ENCODE results near the gene PEX11B. TPM values are rescaled to one million over a fixed set of nuclear protein-coding genes. Genes with fewer than 3 reads are reported as not detected.
A peak's percentile ranks its signal among the peaks of the same experiment; 100 is the strongest.

PEX11B gene
- total RNA-seq, 4 donors from 2014 or later = 8.8 to 38.9 (median 27.0) TPM

GRCh38 chr1:145956361-145956760, 37.8 kb upstream of the PEX11B start:
- Histone ChIP-seq H3K36me3 (no peaks in the 10 kb centered on the region), H3K4me3 (peak overlapping the region in 3 of 4 donors; percentile 62 to 80 (median 64)), H3K9me3 (no peaks in the 10 kb centered on the region), H3K4me1 (peaks cover 14 to 64% (median 41%) of the 10 kb centered on the region in 4 donors), H3K27ac (peak overlapping the region; percentile 86 to 96 (median 92)), H3K27me3 (peaks cover 26% of the 10 kb centered on the region)
- intact Hi-C loops (cut with DNase I; ENCODE audit: low total_unique reads) (no loop called here), in situ Hi-C loops (cut with MboI; ENCODE audit: low pct_ligation_motif_present in 1 of 4, low pct_unique_long_range_greater_than_20kb in 1 of 4, low sequenced_read_pairs in 3 of 4) (no loop called here)
- TF ChIP-seq POLR2AphosphoS5 (IDR thresholded peaks at IDR 0.05) (no peak), POLR2A (IDR thresholded peaks at IDR 0.05) (no peak), CTCF (IDR thresholded peaks at IDR 0.05) (no peak), EP300 (IDR thresholded peaks at IDR 0.05; ENCODE audit: low read depth) (no peak)
- no peak for DNase-seq

DNA sequence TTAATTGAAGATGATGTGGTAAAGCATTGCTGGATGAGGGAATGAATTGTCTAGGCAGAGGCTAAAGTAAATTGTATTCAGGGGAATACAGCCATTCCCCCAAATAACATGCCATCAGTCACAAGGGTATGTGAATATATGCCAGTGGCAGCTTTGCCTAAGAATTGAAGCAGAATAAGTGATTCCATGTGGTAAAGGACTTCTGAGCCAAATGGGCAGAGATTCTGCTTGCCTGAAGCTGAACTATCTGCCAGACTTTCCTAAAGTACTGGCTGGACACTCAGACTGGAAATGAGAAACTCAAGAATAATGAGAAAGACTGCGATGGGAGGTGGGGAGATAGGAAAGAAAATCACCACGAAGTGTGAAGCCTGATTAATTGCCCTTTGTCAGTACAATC, 36.9 kb upstream of the PEX11B start:
- Histone ChIP-seq H3K4me3 (peak overlapping the region in 1 of 4 donors; percentile 64), H3K9me3 (no peaks in the 10 kb centered on the region), H3K27ac (peak overlapping the region; percentile 86 to 96 (median 92)), H3K36me3 (no peaks in the 10 kb centered on the region), H3K4me1 (peaks cover 12 to 58% (median 33%) of the 10 kb centered on the region in 4 donors), H3K27me3 (peaks cover 16% of the 10 kb centered on the region)
- intact Hi-C loops (cut with DNase I; ENCODE audit: low total_unique reads) (no loop called here), in situ Hi-C loops (cut with MboI; ENCODE audit: low pct_ligation_motif_present in 1 of 4, low pct_unique_long_range_greater_than_20kb in 1 of 4, low sequenced_read_pairs in 3 of 4) (no loop called here)
- DNase-seq = no peak
- TF ChIP-seq EP300 (IDR thresholded peaks at IDR 0.05; ENCODE audit: low read depth) (no peak), POLR2A (IDR thresholded peaks at IDR 0.05) (no peak), POLR2AphosphoS5 (IDR thresholded peaks at IDR 0.05) (no peak), CTCF (IDR thresholded peaks at IDR 0.05) (no peak)
- 59 to 80% methylated on average over 2 of the region's 2 CpGs for WGBS, 2 donors (ENCODE audit: low coverage in 1 of 2)

DNA sequence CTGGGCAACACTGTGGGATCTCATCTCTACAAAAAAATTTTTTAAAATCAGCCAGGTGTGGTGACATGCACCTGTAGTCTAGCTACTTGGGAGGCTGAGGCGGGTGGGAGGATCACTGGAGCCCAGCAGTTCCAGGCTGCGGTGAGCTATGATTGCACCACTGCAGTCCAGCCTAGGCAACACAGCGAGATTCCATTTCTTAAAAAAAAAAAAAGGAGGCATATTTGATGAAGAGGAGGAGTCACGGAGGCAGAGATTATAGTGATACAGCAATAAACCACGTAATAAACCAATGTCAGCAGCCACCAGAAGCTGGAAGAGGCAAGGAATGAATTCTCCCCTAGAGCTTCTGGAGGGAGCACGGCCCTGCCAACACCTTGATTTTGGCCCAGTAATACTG, 35.3 kb upstream of the PEX11B start:
- Histone ChIP-seq H3K4me3 (no peak overlapping the region), H3K27me3 (peaks cover under 1% of the 10 kb centered on the region), H3K9me3 (no peaks in the 10 kb centered on the region), H3K36me3 (no peaks in the 10 kb centered on the region), H3K4me1 (peaks cover 12 to 49% (median 32%) of the 10 kb centered on the region in 4 donors), H3K27ac (no peak overlapping the region)
- DNase-seq = no peak
- in situ Hi-C loops (cut with MboI; ENCODE audit: low pct_ligation_motif_present in 1 of 4, low pct_unique_long_range_greater_than_20kb in 1 of 4, low sequenced_read_pairs in 3 of 4) (no loop called here), intact Hi-C loops (cut with DNase I; ENCODE audit: low total_unique reads) (no loop called here)
- 51 to 63% methylated on average over 2 to 6 of the region's 6 CpGs for WGBS, 2 donors (ENCODE audit: low coverage in 1 of 2)
- no peak for TF ChIP-seq CTCF (IDR thresholded peaks at IDR 0.05)
- TF ChIP-seq POLR2A (IDR thresholded peaks at IDR 0.05) = no peak
- no peak for TF ChIP-seq POLR2AphosphoS5 (IDR thresholded peaks at IDR 0.05)
- no peak for TF ChIP-seq EP300 (IDR thresholded peaks at IDR 0.05; ENCODE audit: low read depth)

DNA sequence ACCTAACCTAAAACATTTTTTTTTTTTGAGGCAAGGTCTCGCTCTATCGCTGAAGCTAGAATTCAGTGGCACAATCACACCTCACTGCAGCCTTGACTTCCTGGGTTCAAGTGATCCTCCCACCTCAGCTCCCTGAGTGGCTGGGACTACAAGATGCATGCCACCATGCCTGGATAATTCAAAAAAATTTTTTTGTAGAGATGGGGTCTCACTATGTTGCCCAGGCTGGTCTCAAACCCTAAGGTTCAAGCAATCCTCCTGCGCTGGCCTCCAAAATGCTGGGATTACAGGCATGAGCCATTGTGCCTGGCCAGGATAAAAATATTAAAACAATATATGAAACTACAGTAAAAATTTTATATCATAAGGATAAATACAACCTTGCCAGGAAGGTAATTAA, 34.4 kb upstream of the PEX11B start:
- 100% methylated on average over 3 of the region's 3 CpGs for WGBS, 2 donors (ENCODE audit: low coverage in 1 of 2)
- Histone ChIP-seq H3K27me3 (no peaks in the 10 kb centered on the region), H3K4me3 (no peak overlapping the region), H3K9me3 (no peaks in the 10 kb centered on the region), H3K36me3 (no peaks in the 10 kb centered on the region), H3K27ac (no peak overlapping the region), H3K4me1 (peaks cover 7 to 42% (median 26%) of the 10 kb centered on the region in 4 donors)
- no peak for DNase-seq
- TF ChIP-seq CTCF (IDR thresholded peaks at IDR 0.05) = no peak
- no peak for TF ChIP-seq POLR2A (IDR thresholded peaks at IDR 0.05)
- no peak for TF ChIP-seq EP300 (IDR thresholded peaks at IDR 0.05; ENCODE audit: low read depth)
- no peak for TF ChIP-seq POLR2AphosphoS5 (IDR thresholded peaks at IDR 0.05)
- in situ Hi-C loops (cut with MboI; ENCODE audit: low pct_ligation_motif_present in 1 of 4, low pct_unique_long_range_greater_than_20kb in 1 of 4, low sequenced_read_pairs in 3 of 4) (no loop called here), intact Hi-C loops (cut with DNase I; ENCODE audit: low total_unique reads) (no loop called here)

Data from transverse colon (tissue), 4 donors.